Cardiac muscle cell (in vitro differentiated cells and primary cell): ENCODE data around the gene NGDN. TPM values are rescaled to one million over a fixed set of nuclear protein-coding genes. Genes with fewer than 3 reads are reported as not detected.

Experiments used
- DNase-seq, 2 donors: peaks; one replicate each; pipeline versions ENCODE4 v3.0.0 to v3.0.0-alpha.2; 2010 to 2017; ENCODE audit warnings: low read depth in 1 of 2, low spot score in 1 of 2
- H3K27ac ChIP-seq: fragments of 200-600 bp; sonication (generic); 2 replicates; pipeline ENCODE4 v1.5.1; 2016
- H3K27me3 ChIP-seq: fragments of 200-600 bp; sonication (generic); 2 replicates; pipeline ENCODE4 v1.6.0; 2016; ENCODE audit warnings: control low read depth
- H3K36me3 ChIP-seq: fragments of 200-600 bp; sonication (generic); 2 replicates; pipeline ENCODE4 v1.5.1; 2016; ENCODE audit warnings: control low read depth
- H3K4me1 ChIP-seq: fragments of 200-600 bp; sonication (generic); 2 replicates; pipeline ENCODE4 v1.8.1; 2017; ENCODE audit warnings: low read depth, mild to moderate bottlenecking, mixed run types
- H3K4me3 ChIP-seq: fragments of 200-600 bp; sonication (generic); 2 replicates; pipeline ENCODE4 v1.5.1; 2016; ENCODE audit warnings: mild to moderate bottlenecking
- H3K9me3 ChIP-seq: fragments of 200-600 bp; sonication (generic); 2 replicates; pipeline ENCODE4 v1.5.1; 2017; ENCODE audit warnings: low read depth, mild to moderate bottlenecking, control low read depth
- polyA plus RNA-seq: library from polyadenylated mRNA; unstranded; fragments of >200 nt; fragmentation: Nextera tagmentation; extraction: Ambion mirVana; gene quantifications from 2 replicates; pipeline ENCODE4 v1.2.1, GENCODE V29; 2016
- total RNA-seq: library from RNA; depleted of rRNA; stranded (reverse); fragments of >200 nt; gene quantifications from 2 replicates; pipeline ENCODE4 v1.2.3, GENCODE V29; 2016
- TF ChIP-seq, protein P1 (sequence below): IDR thresholded peaks from 2 replicates; pipeline ENCODE4 v1.5.1; 2012; ENCODE audit warnings: low read depth, mild to moderate bottlenecking, low read length

NGDN gene
- total and polyA plus RNA-seq, 2 experiments from 2014 or later = 43.3 to 66.9 TPM

DNA sequence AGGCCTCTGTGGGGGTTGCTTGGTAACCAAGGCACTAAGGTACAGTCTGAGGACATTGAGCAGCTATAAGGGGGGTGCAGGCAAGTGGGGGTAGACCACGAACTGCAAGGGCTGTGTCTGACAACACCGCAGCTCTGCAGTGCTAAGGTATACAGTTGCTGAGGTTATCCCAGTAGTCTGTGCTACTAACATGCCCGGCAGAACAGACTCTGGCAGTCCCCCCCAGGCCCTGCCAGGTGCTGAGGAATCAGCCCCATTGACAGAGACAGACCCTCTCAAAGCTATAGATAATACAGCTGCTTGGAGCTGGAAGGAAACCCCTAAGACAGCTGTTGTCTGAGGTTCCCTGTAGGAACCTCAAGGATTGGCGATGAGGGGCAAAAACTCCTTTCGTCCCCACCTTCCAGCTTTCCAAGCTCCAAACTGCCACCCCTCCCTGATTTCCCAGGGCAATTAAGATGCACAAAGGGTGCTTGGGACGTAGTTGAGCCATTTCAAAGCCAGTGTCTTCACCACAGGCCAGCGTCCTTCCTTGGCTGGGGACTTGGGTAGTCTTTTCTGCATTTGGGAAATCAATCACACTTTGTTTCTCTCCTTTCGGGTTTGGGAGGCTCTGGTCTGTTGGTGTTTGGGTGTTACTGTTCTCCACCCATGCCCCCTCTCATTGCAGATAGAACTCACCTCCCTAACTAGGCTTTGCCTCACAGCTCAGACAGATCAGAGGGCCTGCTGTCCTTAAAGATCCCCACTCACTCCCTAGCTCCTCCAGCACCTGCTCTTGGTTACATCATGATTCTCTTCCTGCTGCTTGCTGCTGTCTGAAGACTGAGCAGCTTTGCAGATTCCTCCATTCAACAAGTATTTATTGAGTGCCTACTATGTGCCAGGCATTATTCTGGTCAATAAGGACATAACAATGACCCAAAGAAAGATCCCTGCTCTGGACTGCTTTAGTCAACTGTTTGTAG lies 32.1 kb upstream of the NGDN start:
- H3K36me3 ChIP-seq = no peaks in the 10 kb centered on the region
- H3K9me3 ChIP-seq = no peaks in the 10 kb centered on the region
- no peak overlapping the region for H3K4me3 ChIP-seq
- no peak for DNase-seq
- TF ChIP-seq, protein P1, sequence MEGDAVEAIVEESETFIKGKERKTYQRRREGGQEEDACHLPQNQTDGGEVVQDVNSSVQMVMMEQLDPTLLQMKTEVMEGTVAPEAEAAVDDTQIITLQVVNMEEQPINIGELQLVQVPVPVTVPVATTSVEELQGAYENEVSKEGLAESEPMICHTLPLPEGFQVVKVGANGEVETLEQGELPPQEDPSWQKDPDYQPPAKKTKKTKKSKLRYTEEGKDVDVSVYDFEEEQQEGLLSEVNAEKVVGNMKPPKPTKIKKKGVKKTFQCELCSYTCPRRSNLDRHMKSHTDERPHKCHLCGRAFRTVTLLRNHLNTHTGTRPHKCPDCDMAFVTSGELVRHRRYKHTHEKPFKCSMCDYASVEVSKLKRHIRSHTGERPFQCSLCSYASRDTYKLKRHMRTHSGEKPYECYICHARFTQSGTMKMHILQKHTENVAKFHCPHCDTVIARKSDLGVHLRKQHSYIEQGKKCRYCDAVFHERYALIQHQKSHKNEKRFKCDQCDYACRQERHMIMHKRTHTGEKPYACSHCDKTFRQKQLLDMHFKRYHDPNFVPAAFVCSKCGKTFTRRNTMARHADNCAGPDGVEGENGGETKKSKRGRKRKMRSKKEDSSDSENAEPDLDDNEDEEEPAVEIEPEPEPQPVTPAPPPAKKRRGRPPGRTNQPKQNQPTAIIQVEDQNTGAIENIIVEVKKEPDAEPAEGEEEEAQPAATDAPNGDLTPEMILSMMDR = no peak
- no peaks in the 10 kb centered on the region for H3K27me3 ChIP-seq
- H3K4me1 ChIP-seq = peaks cover 97% of the 10 kb centered on the region
- peak overlapping the region; percentile 100 for H3K27ac ChIP-seq

DNA sequence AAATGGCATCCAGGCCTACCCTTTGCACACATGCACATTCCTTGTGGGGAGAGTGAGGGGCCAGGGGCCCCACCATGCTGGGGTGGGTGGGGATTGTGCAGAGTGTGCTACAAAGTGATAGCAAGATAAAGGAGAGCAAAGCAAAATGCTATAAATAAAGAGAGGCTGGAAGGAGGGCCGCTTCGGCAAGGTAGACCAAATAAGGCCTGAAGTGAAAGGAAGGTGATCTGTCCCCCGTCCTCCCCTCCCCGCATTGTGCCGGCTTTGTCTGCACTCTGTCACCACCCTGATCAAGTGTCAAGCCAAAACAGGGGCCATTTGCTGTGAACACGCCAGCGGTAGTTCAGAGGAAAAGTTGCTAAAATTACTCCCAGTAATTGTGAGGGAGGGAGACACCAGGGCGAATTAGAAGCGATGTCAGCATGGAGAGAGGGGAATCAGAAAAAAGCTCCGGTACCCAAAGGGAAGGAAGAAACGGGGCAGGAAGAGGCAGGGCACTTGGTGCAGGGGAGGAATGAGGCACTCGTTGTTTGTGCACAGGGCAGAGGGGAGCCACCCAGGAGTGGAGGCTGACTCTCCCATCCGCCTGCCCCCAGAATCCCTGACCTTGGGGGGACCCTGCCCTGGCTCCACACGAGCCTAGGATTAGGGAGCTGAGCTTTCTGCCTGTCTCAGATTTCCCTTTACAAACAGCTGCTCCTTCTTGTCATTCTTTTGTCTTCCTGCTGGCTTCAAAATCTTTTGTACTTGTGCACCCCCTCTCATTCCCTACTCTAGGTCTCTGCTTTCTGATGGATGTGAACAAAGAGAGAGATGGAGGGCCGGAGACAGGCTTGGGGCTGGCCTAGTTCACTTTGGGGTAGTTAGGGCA lies 31.2 kb upstream of the NGDN start:
- peak overlapping the region; percentile 100 for H3K27ac ChIP-seq
- H3K36me3 ChIP-seq = no peaks in the 10 kb centered on the region
- TF ChIP-seq, protein P1 = no peak
- peak in 1 of 2 donors; percentile 96 for DNase-seq
- H3K9me3 ChIP-seq = no peaks in the 10 kb centered on the region
- H3K27me3 ChIP-seq = no peaks in the 10 kb centered on the region
- H3K4me3 ChIP-seq = peak overlapping the region; percentile 2
- peaks cover 97% of the 10 kb centered on the region for H3K4me1 ChIP-seq

DNA sequence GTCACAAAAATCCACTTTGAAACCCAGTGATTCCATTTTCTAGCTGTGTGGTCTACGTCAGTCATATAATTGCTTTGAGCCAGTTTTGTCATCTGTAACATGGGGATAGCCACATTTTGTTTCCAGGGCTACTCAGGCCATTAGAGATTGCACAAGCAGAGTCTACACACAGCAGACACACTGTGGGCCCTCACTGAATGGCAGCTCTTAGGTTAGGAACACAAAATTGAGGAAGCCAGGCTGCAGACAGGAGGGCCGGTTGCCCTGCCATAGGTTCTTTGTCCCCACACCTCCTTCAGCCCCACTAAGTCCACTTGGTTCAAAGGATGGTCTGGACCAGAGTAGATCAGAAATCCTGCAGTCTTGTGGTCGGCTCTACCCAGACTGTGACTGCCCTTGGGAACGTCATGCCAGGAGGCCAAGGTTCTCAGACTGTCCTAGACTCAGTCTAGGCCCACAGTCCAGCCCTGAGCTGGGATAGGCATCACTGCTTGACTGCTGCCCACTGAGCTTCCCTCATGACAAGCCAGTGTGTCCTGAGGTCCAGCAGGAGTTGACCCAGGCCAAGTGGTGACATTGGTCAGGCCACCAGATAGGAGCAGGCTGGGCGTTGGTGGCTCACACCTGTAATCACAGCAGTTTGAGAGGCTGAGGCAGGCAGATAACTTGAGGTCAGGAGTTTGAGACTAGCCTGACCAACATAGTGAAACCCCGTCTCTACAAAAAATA lies 30.2 kb upstream of the NGDN start:
- H3K27me3 ChIP-seq = no peaks in the 10 kb centered on the region
- TF ChIP-seq, protein P1 = no peak
- no peaks in the 10 kb centered on the region for H3K9me3 ChIP-seq
- H3K4me1 ChIP-seq = peaks cover 97% of the 10 kb centered on the region
- H3K36me3 ChIP-seq = no peaks in the 10 kb centered on the region
- no peak overlapping the region for H3K4me3 ChIP-seq
- H3K27ac ChIP-seq = peak overlapping the region; percentile 100
- no peak for DNase-seq

DNA sequence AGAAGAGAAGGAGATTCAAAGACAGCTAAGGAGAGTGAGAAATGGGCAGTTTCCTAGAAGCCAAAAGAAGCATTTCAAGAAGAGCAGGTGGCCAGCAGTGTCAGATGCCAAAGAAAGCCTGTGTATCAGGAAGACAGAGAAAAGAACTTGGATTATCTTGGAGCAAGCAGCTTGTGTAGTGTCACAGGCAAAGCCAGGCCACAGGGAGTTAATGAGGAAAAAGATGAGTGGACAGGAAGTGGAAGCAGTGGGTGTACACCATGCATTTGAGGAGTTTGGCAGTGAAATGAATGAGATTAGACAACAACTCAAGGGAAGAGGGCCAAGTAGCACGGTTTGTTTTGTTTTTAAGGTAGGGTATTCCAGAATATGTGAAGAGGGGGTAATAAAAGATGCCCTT lies 28.4 kb upstream of the NGDN start:
- Histone ChIP-seq H3K36me3 (no peaks in the 10 kb centered on the region), H3K9me3 (no peaks in the 10 kb centered on the region), H3K4me1 (peaks cover 98% of the 10 kb centered on the region), H3K4me3 (no peak overlapping the region), H3K27ac (peak overlapping the region; percentile 100), H3K27me3 (no peaks in the 10 kb centered on the region)
- TF ChIP-seq, protein P1 = no peak
- peak in 1 of 2 donors; percentile 50 for DNase-seq
